ENCODE data around the gene APCDD1.

APCDD1 gene

DNA sequence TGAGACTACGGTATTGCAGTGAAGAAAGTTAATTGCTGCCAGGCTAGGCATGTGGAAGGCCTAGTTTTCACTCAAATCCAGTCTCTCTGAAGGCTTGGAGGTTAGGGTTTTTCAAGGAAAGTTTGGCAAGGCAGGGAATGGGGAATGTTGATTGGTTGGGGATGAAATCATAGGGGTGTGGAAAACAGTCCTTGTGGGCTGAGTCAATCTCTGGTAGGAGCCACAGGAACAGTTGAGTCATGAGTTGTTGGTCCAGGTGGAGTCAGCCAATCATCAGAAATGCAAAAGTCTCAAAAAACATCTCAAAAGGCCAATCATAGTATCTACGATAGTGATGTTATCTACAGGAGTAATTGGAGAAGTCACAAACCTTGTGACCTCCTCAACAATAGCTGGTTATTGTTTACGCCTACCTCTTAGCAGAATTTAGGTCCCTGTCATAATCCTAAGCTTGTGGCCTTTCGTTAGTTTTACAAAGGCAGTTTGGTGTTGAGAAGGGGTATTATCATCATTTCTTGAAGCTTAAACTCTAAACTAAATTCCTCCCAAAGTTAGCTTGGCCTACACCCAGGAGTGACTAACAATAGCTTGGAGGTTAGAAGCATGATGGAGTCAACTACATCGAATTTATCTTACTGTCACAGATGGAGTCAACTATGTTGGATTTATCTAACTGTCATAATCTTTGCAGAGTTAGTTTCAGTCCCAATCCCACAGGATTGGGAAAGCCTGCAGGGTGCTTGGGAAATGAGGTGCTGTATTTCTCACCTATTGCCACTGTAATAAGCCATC lies 33.7 kb upstream of the APCDD1 start:
- ATAC-seq (ENCODE audit: low read depth) (no peak), DNase-seq (ENCODE audit: low spot score) (no peak)
- H3K27ac ChIP-seq (ENCODE audit: poor library complexity, severe bottlenecking): peak overlapping the region; percentile 3

GRCh38 chr18:10421859-10422258 lies 32.6 kb upstream of the APCDD1 start:
- ATAC-seq (ENCODE audit: low read depth) (no peak), DNase-seq (ENCODE audit: low spot score) (no peak)
- no peak overlapping the region for H3K27ac ChIP-seq (ENCODE audit: poor library complexity, severe bottlenecking)
- H3K36me3 ChIP-seq (ENCODE audit: low read depth): no peaks in the 10 kb centered on the region
- H3K4me1 ChIP-seq (ENCODE audit: insufficient read depth, poor library complexity, severe bottlenecking): peaks cover 10% of the 10 kb centered on the region
- TF ChIP-seq, protein P1, sequence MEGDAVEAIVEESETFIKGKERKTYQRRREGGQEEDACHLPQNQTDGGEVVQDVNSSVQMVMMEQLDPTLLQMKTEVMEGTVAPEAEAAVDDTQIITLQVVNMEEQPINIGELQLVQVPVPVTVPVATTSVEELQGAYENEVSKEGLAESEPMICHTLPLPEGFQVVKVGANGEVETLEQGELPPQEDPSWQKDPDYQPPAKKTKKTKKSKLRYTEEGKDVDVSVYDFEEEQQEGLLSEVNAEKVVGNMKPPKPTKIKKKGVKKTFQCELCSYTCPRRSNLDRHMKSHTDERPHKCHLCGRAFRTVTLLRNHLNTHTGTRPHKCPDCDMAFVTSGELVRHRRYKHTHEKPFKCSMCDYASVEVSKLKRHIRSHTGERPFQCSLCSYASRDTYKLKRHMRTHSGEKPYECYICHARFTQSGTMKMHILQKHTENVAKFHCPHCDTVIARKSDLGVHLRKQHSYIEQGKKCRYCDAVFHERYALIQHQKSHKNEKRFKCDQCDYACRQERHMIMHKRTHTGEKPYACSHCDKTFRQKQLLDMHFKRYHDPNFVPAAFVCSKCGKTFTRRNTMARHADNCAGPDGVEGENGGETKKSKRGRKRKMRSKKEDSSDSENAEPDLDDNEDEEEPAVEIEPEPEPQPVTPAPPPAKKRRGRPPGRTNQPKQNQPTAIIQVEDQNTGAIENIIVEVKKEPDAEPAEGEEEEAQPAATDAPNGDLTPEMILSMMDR (IDR thresholded peaks at IDR 0.05; ENCODE audit: poor library complexity, severe bottlenecking): no peak
- no peaks in the 10 kb centered on the region for H3K27me3 ChIP-seq (ENCODE audit: insufficient read depth, poor library complexity, severe bottlenecking)
- no peak overlapping the region for H3K4me3 ChIP-seq (ENCODE audit: severe bottlenecking)
- H3K9me3 ChIP-seq (ENCODE audit: severe bottlenecking): no peaks in the 10 kb centered on the region

More for the DNA sequence above, 33.7 kb upstream of the APCDD1 start:
- Histone ChIP-seq H3K27me3 (ENCODE audit: insufficient read depth, poor library complexity, severe bottlenecking) (no peaks in the 10 kb centered on the region), H3K4me3 (ENCODE audit: severe bottlenecking) (no peak overlapping the region), H3K36me3 (ENCODE audit: low read depth) (no peaks in the 10 kb centered on the region), H3K4me1 (ENCODE audit: insufficient read depth, poor library complexity, severe bottlenecking) (peaks cover 14% of the 10 kb centered on the region), H3K9me3 (ENCODE audit: severe bottlenecking) (no peaks in the 10 kb centered on the region)
- TF ChIP-seq, protein P1 (IDR thresholded peaks at IDR 0.05; ENCODE audit: poor library complexity, severe bottlenecking): no peak

GRCh38 chr18:10422731-10423130 lies 31.7 kb upstream of the APCDD1 start:
- DNase-seq (ENCODE audit: low spot score) (no peak), ATAC-seq (ENCODE audit: low read depth) (no peak)
- TF ChIP-seq, protein P1 (IDR thresholded peaks at IDR 0.05; ENCODE audit: poor library complexity, severe bottlenecking): no peak
- H3K4me1 ChIP-seq (ENCODE audit: insufficient read depth, poor library complexity, severe bottlenecking): peaks cover 3% of the 10 kb centered on the region
- no peaks in the 10 kb centered on the region for H3K27me3 ChIP-seq (ENCODE audit: insufficient read depth, poor library complexity, severe bottlenecking)
- H3K4me3 ChIP-seq (ENCODE audit: severe bottlenecking): no peak overlapping the region
- no peaks in the 10 kb centered on the region for H3K9me3 ChIP-seq (ENCODE audit: severe bottlenecking)
- no peaks in the 10 kb centered on the region for H3K36me3 ChIP-seq (ENCODE audit: low read depth)
- H3K27ac ChIP-seq (ENCODE audit: poor library complexity, severe bottlenecking): no peak overlapping the region

GRCh38 chr18:10424585-10425307 lies 29.7 kb upstream of the APCDD1 start:
- no peak overlapping the region for H3K4me3 ChIP-seq (ENCODE audit: severe bottlenecking)
- DNase-seq (ENCODE audit: low spot score) (no peak), ATAC-seq (ENCODE audit: low read depth) (no peak)
- no peaks in the 10 kb centered on the region for H3K9me3 ChIP-seq (ENCODE audit: severe bottlenecking)
- H3K27ac ChIP-seq (ENCODE audit: poor library complexity, severe bottlenecking): no peak overlapping the region
- no peaks in the 10 kb centered on the region for H3K36me3 ChIP-seq (ENCODE audit: low read depth)
- TF ChIP-seq, protein P1 (IDR thresholded peaks at IDR 0.05; ENCODE audit: poor library complexity, severe bottlenecking): no peak
- no peaks in the 10 kb centered on the region for H3K27me3 ChIP-seq (ENCODE audit: insufficient read depth, poor library complexity, severe bottlenecking)
- H3K4me1 ChIP-seq (ENCODE audit: insufficient read depth, poor library complexity, severe bottlenecking): no peaks in the 10 kb centered on the region

Measured in RWPE2 (cell line).